ACC112 (cell line): ENCODE data around the gene SS18L1.
A peak's percentile ranks its signal among the peaks of the same experiment; 100 is the strongest.

ENCODE experiments used
- H2AFZ ChIP-seq: fragments of 200-600 bp; sonication (generic); one replicate; pipeline ENCODE4 v1.6.0; 2017; ENCODE audit warnings: antibody characterized with exemption, low read length; ENCODE audit not compliant: unreplicated experiment
- H3K27ac ChIP-seq: fragments of 200-600 bp; sonication (generic); 2 replicates; pipeline ENCODE4 v1.5.1; 2014; ENCODE audit warnings: low read depth, mild to moderate bottlenecking, antibody characterized with exemption, low read length, moderate library complexity
- H3K27me3 ChIP-seq: fragments of 200-600 bp; sonication (generic); 2 replicates; pipeline ENCODE4 v1.6.1; 2014; ENCODE audit warnings: mild to moderate bottlenecking, antibody characterized with exemption, low read length, moderate library complexity, mixed read lengths; ENCODE audit not compliant: insufficient read depth
- H3K36me3 ChIP-seq: fragments of 200-600 bp; sonication (generic); 2 replicates; pipeline ENCODE4 v1.6.1; 2016; ENCODE audit warnings: mild to moderate bottlenecking, antibody characterized with exemption, low read length, moderate library complexity, mixed read lengths; ENCODE audit not compliant: insufficient read depth
- H3K4me1 ChIP-seq: fragments of 200-600 bp; sonication (generic); one replicate; pipeline ENCODE4 v1.6.1; 2016; ENCODE audit warnings: low read length, mixed read lengths; ENCODE audit not compliant: insufficient read depth, unreplicated experiment, control insufficient read depth
- H3K4me3 ChIP-seq: fragments of 200-600 bp; sonication (generic); 2 replicates; pipeline ENCODE4 v1.5.1; 2014; ENCODE audit warnings: mild to moderate bottlenecking, low read depth, low read length
- H3K79me2 ChIP-seq: fragments of 200-600 bp; sonication (generic); one replicate; pipeline ENCODE4 v1.6.0; 2016; ENCODE audit warnings: low read length; ENCODE audit not compliant: control insufficient read depth, unreplicated experiment, insufficient read depth

The SS18L1 gene

DNA sequence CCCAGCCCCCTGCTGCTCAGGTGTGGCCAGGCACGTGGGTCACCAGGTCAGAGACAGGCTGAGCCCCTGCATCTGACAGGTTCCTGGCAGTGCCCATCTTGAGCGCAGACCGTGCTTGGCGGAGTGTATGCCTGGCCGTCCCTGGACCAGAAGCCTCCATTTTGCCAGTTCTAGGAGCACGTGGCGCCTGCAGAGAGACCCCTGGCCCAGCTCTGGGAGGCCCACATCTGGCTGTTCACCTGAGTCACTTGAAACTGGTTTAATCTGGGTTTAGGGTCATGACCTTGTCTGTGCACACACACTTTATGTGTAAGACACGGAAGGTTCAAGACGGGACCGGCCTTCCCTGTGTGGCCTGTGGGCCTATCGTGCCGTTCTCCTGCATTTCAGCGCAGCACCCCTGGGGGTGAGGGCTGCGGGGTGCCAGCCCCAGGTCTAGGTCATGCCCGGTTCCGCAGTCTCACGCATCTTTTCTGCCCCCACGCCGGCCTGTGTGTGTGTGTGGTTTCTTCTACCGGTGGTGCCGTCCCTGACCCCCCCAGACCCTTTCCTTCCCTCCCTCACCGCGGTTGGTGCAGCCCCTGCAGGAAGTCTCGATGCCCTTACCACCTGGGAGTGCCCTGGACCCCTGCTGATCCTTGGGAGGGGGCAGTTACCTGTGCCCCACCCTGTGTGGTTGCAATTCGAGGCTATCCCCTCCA, 14.0 kb downstream of the SS18L1 start:
- H3K4me1 ChIP-seq = peaks cover 29% of the 10 kb centered on the region
- no peak overlapping the region for H3K4me3 ChIP-seq
- no peak overlapping the region for H2AFZ ChIP-seq
- H3K36me3 ChIP-seq = peaks cover 14% of the 10 kb centered on the region; the same call in 1 of the 2 replicates
- H3K79me2 ChIP-seq = peaks cover 59% of the 10 kb centered on the region
- H3K27me3 ChIP-seq = no peaks in the 10 kb centered on the region
- no peak overlapping the region for H3K27ac ChIP-seq

DNA sequence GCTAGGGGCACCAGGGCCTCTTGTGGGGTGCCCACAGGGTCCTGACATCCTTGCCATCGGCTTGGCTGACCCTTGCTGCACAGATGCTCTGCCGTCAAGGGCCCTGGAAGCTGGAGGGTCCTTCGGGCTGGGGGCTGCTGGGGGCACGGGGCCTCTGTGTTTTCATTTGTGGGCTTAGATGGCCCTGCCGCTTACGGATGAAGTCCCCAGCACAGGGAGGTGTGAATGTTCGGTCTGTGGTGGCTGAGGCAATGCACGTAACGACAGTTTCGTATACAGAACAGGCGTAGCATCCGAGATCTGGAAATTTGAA, 14.5 kb downstream of the SS18L1 start:
- H3K27ac ChIP-seq = no peak overlapping the region
- H3K4me1 ChIP-seq = peaks cover 29% of the 10 kb centered on the region
- H3K4me3 ChIP-seq = no peak overlapping the region
- H2AFZ ChIP-seq = no peak overlapping the region
- no peaks in the 10 kb centered on the region for H3K27me3 ChIP-seq
- peaks cover 55% of the 10 kb centered on the region for H3K79me2 ChIP-seq
- peaks cover 10% of the 10 kb centered on the region; the same call in 1 of the 2 replicates for H3K36me3 ChIP-seq

GRCh38 chr20:62158541-62158940, 15.0 kb downstream of the SS18L1 start:
- H3K27me3 ChIP-seq = no peaks in the 10 kb centered on the region
- H3K36me3 ChIP-seq = peaks cover 5% of the 10 kb centered on the region; the same call in 1 of the 2 replicates
- no peak overlapping the region for H2AFZ ChIP-seq
- H3K4me3 ChIP-seq = no peak overlapping the region
- H3K79me2 ChIP-seq = peaks cover 51% of the 10 kb centered on the region
- no peak overlapping the region for H3K27ac ChIP-seq
- H3K4me1 ChIP-seq = peaks cover 29% of the 10 kb centered on the region

DNA sequence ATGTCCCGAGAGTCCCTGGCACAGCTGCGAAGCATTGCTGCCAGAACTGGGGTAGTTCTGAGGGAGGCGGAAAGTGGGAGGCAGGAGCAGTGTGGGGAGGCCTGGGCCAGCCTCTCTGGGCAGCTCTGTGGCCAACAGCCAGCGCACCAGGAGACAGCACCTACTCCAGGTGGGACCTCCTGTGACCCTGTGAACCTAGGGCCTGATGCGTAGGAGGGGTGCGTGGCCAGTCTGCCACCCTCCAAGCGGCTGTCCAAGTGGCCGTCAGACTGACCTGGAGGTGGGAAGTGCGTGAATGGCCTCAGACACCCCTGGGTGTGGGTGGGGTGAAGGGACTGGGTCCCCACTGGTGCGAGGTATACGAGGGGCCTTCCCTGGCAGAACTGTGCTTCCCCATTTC, 15.5 kb downstream of the SS18L1 start:
- no peak overlapping the region for H3K27ac ChIP-seq
- H3K79me2 ChIP-seq = peaks cover 47% of the 10 kb centered on the region
- H3K4me1 ChIP-seq = peaks cover 29% of the 10 kb centered on the region
- no peaks in the 10 kb centered on the region for H3K27me3 ChIP-seq
- no peak overlapping the region for H2AFZ ChIP-seq
- peaks cover under 1% of the 10 kb centered on the region; the same call in 1 of the 2 replicates for H3K36me3 ChIP-seq
- H3K4me3 ChIP-seq = no peak overlapping the region

DNA sequence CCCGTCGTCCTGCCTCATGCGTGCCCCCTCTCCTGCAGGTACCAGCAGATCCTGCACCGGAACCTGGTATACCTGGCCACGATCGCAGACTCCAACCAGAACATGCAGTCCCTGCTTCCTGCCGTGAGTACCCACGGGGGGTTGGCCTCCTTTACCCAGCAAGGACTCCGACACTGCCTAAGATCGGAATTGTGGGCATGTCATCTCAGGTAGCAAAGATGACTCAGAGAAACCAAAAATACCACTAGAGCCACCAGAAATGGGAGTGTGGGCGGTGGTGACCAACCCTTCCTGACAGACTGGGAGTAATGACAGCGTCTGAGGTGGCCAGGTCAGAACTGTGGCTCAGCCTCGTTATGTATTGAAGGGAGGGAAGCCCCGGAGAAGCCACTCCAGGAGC, 16.3 kb downstream of the SS18L1 start:
- Histone ChIP-seq H3K4me3 (no peak overlapping the region), H3K27me3 (no peaks in the 10 kb centered on the region), H3K4me1 (peaks cover 29% of the 10 kb centered on the region), H3K27ac (no peak overlapping the region), H3K36me3 (no peaks in the 10 kb centered on the region; the same call in 1 of the 2 replicates), H3K79me2 (peaks cover 42% of the 10 kb centered on the region), H2AFZ (no peak overlapping the region)

- peaks cover 42% of the 10 kb centered on the region for H3K79me2 ChIP-seq
- H2AFZ ChIP-seq = no peak overlapping the region
- peaks cover 28% of the 10 kb centered on the region for H3K4me1 ChIP-seq
- H3K27me3 ChIP-seq = no peaks in the 10 kb centered on the region
- no peaks in the 10 kb centered on the region; the same call in 1 of the 2 replicates for H3K36me3 ChIP-seq
- no peak overlapping the region for H3K27ac ChIP-seq
- H3K4me3 ChIP-seq = no peak overlapping the region
Observed at GRCh38 chr20:62160253-62160652, 16.7 kb downstream of the SS18L1 start.

- Histone ChIP-seq H3K27me3 (no peaks in the 10 kb centered on the region), H3K27ac (peak overlapping the region; percentile 54; the same call in 1 of the 2 replicates), H3K4me3 (peak overlapping the region; percentile 48; the same call in 1 of the 2 replicates), H2AFZ (no peak overlapping the region), H3K4me1 (peaks cover 25% of the 10 kb centered on the region), H3K36me3 (no peaks in the 10 kb centered on the region; the same call in 1 of the 2 replicates), H3K79me2 (peaks cover 39% of the 10 kb centered on the region)
Observed at GRCh38 chr20:62160876-62161275, 17.3 kb downstream of the SS18L1 start.

DNA sequence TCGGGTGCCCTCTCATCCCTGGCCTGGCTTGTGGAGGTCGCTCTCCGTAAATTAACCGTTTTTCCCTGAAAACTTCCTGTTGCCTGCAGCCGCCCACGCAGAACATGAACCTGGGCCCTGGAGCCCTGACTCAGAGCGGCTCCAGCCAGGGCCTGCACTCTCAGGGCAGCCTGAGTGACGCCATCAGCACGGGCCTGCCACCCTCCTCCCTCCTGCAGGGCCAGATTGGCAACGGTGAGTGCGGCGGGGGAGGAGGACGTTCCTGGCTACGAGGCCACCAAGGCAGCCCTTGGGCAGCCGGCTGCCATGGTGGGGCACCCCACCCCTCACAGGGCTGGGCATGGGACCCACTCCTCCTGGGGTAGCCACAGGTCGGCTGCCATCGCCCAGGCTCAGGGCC, 17.8 kb downstream of the SS18L1 start:
- peaks cover 30% of the 10 kb centered on the region for H3K4me1 ChIP-seq
- peaks cover 38% of the 10 kb centered on the region for H3K79me2 ChIP-seq
- H3K27me3 ChIP-seq = no peaks in the 10 kb centered on the region
- peak overlapping the region; percentile 48; the same call in 1 of the 2 replicates for H3K4me3 ChIP-seq
- peak overlapping the region; percentile 54; the same call in 1 of the 2 replicates for H3K27ac ChIP-seq
- peaks cover 2% of the 10 kb centered on the region; the same call in 1 of the 2 replicates for H3K36me3 ChIP-seq
- H2AFZ ChIP-seq = no peak overlapping the region

GRCh38 chr20:62162765-62163484, 19.4 kb downstream of the SS18L1 start:
- H3K4me3 ChIP-seq = no peak overlapping the region
- peaks cover 4% of the 10 kb centered on the region; the same call in 1 of the 2 replicates for H3K36me3 ChIP-seq
- H3K27me3 ChIP-seq = no peaks in the 10 kb centered on the region
- peaks cover 31% of the 10 kb centered on the region for H3K4me1 ChIP-seq
- no peak overlapping the region for H2AFZ ChIP-seq
- H3K79me2 ChIP-seq = peaks cover 22% of the 10 kb centered on the region
- no peak overlapping the region for H3K27ac ChIP-seq

- Histone ChIP-seq H3K36me3 (peaks cover 4% of the 10 kb centered on the region; the same call in 1 of the 2 replicates), H3K4me3 (no peak overlapping the region), H2AFZ (no peak overlapping the region), H3K4me1 (peaks cover 31% of the 10 kb centered on the region), H3K27ac (no peak overlapping the region), H3K27me3 (no peaks in the 10 kb centered on the region), H3K79me2 (peaks cover 18% of the 10 kb centered on the region)
Observed at GRCh38 chr20:62163485-62163865, 19.9 kb downstream of the SS18L1 start.
